Stimulated activated CD4-positive, alpha-beta T cell treated with anti-CD3 and anti-CD28 coated beads, Interleukin-2, amount 100 ng/mL, for 48 hours (primary cell): ENCODE results near the gene DET1.
"Not testable (repeated sequence)": the region's sequence is repeated elsewhere in the genome, so short reads cannot be mapped to it uniquely, and the experiment has no call there.

Source experiments
- DNase-seq, 2 donors: peaks; one replicate each; pipeline ENCODE4 v3.0.0-alpha.2; 2020

DET1 gene

GRCh38 chr15:88546248-88547129 is at the start of gene DET1:
Gene DET1 (minus strand): TSS chr15:88546681. CDS start chr15:88531705, 14,976 bp downstream.
- peak; percentile 88 to 90 for DNase-seq

- DNase-seq: no peak
These were observed 44.9 kb upstream of the DET1 start for GRCh38 chr15:88591384-88591783.

- DNase-seq: no peak
These were observed 44.3 kb upstream of the DET1 start for GRCh38 chr15:88590759-88591158.

GRCh38 chr15:88586401-88587162 is 40.1 kb upstream of the DET1 start:
- DNase-seq: no peak

- no peak for DNase-seq
These were observed 34.1 kb upstream of the DET1 start for GRCh38 chr15:88580532-88580931.

GRCh38 chr15:88579322-88579721 is 32.8 kb upstream of the DET1 start:
- no peak for DNase-seq

- DNase-seq: no peak
These were observed 28.2 kb upstream of the DET1 start for GRCh38 chr15:88574655-88575054.

- no peak for DNase-seq
These were observed 27.6 kb upstream of the DET1 start for GRCh38 chr15:88574077-88574476.

GRCh38 chr15:88571852-88572259 is 25.4 kb upstream of the DET1 start:
- DNase-seq: no peak

- DNase-seq: no peak
These were observed 24.8 kb upstream of the DET1 start for GRCh38 chr15:88571153-88571851.

GRCh38 chr15:88568589-88568988 is 22.1 kb upstream of the DET1 start:
- no peak for DNase-seq

GRCh38 chr15:88564741-88565140 is 18.3 kb upstream of the DET1 start:
- DNase-seq: no peak

- DNase-seq: no peak
These were observed 17.2 kb upstream of the DET1 start for GRCh38 chr15:88563638-88564037.

- DNase-seq: not testable (repeated sequence)
These were observed 13.1 kb upstream of the DET1 start for GRCh38 chr15:88559565-88559964.

- not testable (repeated sequence) for DNase-seq
These were observed 11.5 kb upstream of the DET1 start for GRCh38 chr15:88558026-88558425.

- not testable (repeated sequence) for DNase-seq
These were observed 1.5 kb upstream of the DET1 start for GRCh38 chr15:88548009-88548408.

- not testable (repeated sequence) for DNase-seq
These were observed 768 bp downstream of the DET1 start for GRCh38 chr15:88545578-88546247.

GRCh38 chr15:88543065-88543776 is 3.3 kb downstream of the DET1 start:
- DNase-seq: no peak

GRCh38 chr15:88542342-88542733 is 4.1 kb downstream of the DET1 start:
- DNase-seq: no peak

- DNase-seq: no peak
These were observed 4.7 kb downstream of the DET1 start for GRCh38 chr15:88541709-88542341.

- DNase-seq: not testable (repeated sequence)
These were observed 5.4 kb downstream of the DET1 start for GRCh38 chr15:88541111-88541510.

- not testable (repeated sequence) for DNase-seq
These were observed 6.1 kb downstream of the DET1 start for GRCh38 chr15:88540350-88540749.
